ENCODE results near the gene PPP1R18. TPM values are rescaled to one million over a fixed set of nuclear protein-coding genes. Genes with fewer than 3 reads are reported as not detected.
"Not testable (repeated sequence)": the region's sequence is repeated elsewhere in the genome, so short reads cannot be mapped to it uniquely, and the experiment has no call there.

Gene PPP1R18
- total RNA-seq, 1 donor from 2014 or later, result 77.3 TPM

- TF ChIP-seq CTCF (conservative IDR thresholded peaks at IDR 0.05; ENCODE audit: low read depth, low read length), result no peak
- DNase-seq (ENCODE audit: low read depth), result no peak
- H3K4me3 ChIP-seq (ENCODE audit: low read depth, low read length), result no peak overlapping the region
Measured at GRCh38 chr6:30664994-30665767, 21.3 kb downstream of the PPP1R18 start.

DNA sequence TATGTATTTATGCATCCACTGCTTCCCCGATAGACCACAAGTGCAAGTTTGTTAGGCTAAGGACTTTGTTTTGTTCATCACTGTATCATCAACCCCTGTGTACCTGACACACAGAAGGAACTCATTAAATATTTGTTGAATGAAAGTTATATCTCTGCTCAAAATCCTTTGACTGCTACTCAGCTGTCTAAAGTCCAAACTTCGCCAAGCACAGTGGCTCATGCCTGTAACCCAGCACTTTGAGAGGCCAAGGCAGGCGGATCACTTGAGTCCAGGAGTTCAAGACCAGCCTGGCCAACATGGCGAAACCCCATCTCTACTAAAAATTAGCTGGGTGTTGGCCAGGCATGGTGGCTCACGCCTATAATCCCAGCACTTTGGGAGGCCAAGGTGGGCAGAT lies 28.5 kb downstream of the PPP1R18 start:
- DNase-seq (ENCODE audit: low read depth); H3K4me3 ChIP-seq (ENCODE audit: low read depth, low read length): not testable (repeated sequence)

- no peak overlapping the region for H3K4me3 ChIP-seq (ENCODE audit: low read depth, low read length)
- no peak for TF ChIP-seq CTCF (conservative IDR thresholded peaks at IDR 0.05; ENCODE audit: low read depth, low read length)
- DNase-seq (ENCODE audit: low read depth), result no peak
Measured at GRCh38 chr6:30657454-30657853, 29.0 kb downstream of the PPP1R18 start.

- no peak for DNase-seq (ENCODE audit: low read depth)
- H3K4me3 ChIP-seq (ENCODE audit: low read depth, low read length), result no peak overlapping the region
- no peak for TF ChIP-seq CTCF (conservative IDR thresholded peaks at IDR 0.05; ENCODE audit: low read depth, low read length)
Measured at GRCh38 chr6:30656513-30656912, 29.9 kb downstream of the PPP1R18 start.

DNA sequence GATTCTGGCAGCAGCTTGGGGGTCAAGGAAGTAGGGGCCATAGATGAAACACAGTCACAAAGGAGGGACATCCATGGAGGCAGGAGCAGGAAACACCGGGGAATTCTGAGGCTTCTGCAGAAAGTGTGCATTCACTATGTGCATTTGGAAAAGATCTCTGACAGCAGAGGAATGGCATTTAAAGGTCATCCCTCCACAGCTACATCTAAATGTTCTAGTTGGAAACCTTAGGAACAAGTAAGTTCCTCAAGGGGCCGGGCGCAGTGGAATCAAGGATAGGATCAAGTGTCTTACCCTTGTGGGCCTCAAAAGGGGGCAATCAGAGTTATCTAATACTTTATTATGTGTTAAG lies 30.7 kb downstream of the PPP1R18 start:
- no peak for DNase-seq (ENCODE audit: low read depth)
- H3K4me3 ChIP-seq (ENCODE audit: low read depth, low read length), result no peak overlapping the region
- TF ChIP-seq CTCF (conservative IDR thresholded peaks at IDR 0.05; ENCODE audit: low read depth, low read length), result no peak

- DNase-seq (ENCODE audit: low read depth), result no peak
- H3K4me3 ChIP-seq (ENCODE audit: low read depth, low read length), result no peak overlapping the region
- no peak for TF ChIP-seq CTCF (conservative IDR thresholded peaks at IDR 0.05; ENCODE audit: low read depth, low read length)
Measured at GRCh38 chr6:30654798-30655742, 31.4 kb downstream of the PPP1R18 start.

- DNase-seq (ENCODE audit: low read depth), result no peak
- no peak for TF ChIP-seq CTCF (conservative IDR thresholded peaks at IDR 0.05; ENCODE audit: low read depth, low read length)
- no peak overlapping the region for H3K4me3 ChIP-seq (ENCODE audit: low read depth, low read length)
Measured at GRCh38 chr6:30651143-30651542, 35.3 kb downstream of the PPP1R18 start.
